Mucosa of rectum (tissue), 2 donors: Measurements from ENCODE around the gene MPHOSPH9.

Source experiments
- H3K27ac ChIP-seq, 2 donors: one replicate each; pipeline ENCODE4 v1.7.0; 2013; ENCODE audit warnings: inconsistent platforms in 2 of 2, low read depth in 2 of 2, low read length in 2 of 2
- H3K27me3 ChIP-seq, 2 donors: one replicate each; pipeline ENCODE4 v1.7.0; 2013; ENCODE audit warnings: low read length in 2 of 2; ENCODE audit not compliant: control insufficient read depth in 2 of 2, insufficient read depth in 2 of 2
- H3K36me3 ChIP-seq, 2 donors: one replicate each; pipeline ENCODE4 v1.7.0; 2013; ENCODE audit warnings: low read length in 2 of 2; ENCODE audit not compliant: control insufficient read depth in 2 of 2, insufficient read depth in 2 of 2
- H3K4me1 ChIP-seq, 2 donors: one replicate each; pipeline ENCODE4 v1.7.0; 2013; ENCODE audit warnings: low read length in 2 of 2, mild to moderate bottlenecking in 1 of 2; ENCODE audit not compliant: control insufficient read depth in 2 of 2, insufficient read depth in 2 of 2
- H3K4me3 ChIP-seq, 2 donors: one replicate each; pipeline ENCODE4 v1.7.0; 2013; ENCODE audit warnings: low read length in 2 of 2
- H3K9ac ChIP-seq, 2 donors: one replicate each; pipeline ENCODE4 v1.7.0; 2013; ENCODE audit warnings: low read length in 2 of 2, low read depth in 1 of 2, mild to moderate bottlenecking in 1 of 2
- H3K9me3 ChIP-seq, 2 donors: one replicate each; pipeline ENCODE4 v1.7.0; 2013; ENCODE audit warnings: low read length in 2 of 2; ENCODE audit not compliant: control insufficient read depth in 2 of 2
- donor health status: healthy.
- donor health status: Normal muscosa, but diverticular disease.

The MPHOSPH9 gene, protein sequence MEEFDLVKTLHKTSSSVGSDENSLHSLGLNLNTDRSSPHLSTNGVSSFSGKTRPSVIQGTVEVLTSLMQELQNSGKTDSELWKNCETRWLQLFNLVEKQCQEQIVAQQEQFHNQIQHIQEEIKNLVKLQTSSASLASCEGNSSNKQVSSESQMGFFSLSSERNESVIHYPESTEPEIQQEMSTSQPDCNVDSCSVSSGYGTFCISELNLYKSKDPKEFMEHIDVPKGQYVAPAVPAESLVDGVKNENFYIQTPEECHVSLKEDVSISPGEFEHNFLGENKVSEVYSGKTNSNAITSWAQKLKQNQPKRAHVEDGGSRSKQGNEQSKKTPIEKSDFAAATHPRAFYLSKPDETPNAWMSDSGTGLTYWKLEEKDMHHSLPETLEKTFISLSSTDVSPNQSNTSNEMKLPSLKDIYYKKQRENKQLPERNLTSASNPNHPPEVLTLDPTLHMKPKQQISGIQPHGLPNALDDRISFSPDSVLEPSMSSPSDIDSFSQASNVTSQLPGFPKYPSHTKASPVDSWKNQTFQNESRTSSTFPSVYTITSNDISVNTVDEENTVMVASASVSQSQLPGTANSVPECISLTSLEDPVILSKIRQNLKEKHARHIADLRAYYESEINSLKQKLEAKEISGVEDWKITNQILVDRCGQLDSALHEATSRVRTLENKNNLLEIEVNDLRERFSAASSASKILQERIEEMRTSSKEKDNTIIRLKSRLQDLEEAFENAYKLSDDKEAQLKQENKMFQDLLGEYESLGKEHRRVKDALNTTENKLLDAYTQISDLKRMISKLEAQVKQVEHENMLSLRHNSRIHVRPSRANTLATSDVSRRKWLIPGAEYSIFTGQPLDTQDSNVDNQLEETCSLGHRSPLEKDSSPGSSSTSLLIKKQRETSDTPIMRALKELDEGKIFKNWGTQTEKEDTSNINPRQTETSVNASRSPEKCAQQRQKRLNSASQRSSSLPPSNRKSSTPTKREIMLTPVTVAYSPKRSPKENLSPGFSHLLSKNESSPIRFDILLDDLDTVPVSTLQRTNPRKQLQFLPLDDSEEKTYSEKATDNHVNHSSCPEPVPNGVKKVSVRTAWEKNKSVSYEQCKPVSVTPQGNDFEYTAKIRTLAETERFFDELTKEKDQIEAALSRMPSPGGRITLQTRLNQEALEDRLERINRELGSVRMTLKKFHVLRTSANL

DNA sequence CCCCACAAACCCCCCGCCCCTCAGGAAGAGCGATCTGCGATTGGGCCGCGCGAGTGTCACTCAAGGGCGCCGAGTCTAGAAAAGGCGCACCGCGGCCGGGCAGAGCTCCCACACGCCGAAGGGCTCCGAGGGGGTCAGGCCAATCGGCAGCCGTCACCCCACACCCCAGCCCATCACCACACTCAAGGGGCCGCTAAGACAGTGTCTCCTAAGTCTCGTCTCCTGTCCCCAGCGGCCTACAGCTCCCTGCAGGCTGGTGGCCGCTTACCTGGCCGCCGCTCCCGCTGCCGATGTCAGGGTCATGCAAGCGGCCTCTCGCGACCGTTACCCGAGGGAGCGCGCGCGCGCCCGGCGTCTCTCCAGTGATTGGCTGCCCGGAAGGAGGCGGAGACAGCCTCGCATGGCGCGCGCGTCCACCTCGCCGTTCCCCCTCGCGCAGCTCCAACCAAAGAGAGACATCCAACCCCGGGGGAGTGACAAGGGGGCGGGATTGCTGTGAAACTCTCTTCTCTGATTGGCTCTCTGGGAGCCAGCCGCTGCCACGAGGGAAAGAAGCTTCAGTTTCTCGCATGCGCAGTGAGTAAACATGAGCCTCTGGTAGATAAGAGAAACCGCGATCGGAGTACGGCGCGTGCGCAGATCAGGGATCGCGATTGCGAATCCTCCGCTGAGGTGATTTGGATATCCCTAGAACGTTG lies at the start of gene MPHOSPH9, which contains the start of gene MTRFR:
TSS of gene MPHOSPH9 (minus strand) at position 335 of the 698 bp plus-strand sequence. CDS start 2,777 bp downstream, outside the sequence.
TSS of gene MTRFR (plus strand) at position 630 of the 698 bp plus-strand sequence. CDS start 20,239 bp downstream, outside the sequence.
- Histone ChIP-seq H3K9ac (peak within 1 kb of the TSS; percentile 94 to 96), H3K9me3 (no peaks in the 10 kb centered on the region), H3K4me1 (peaks cover 15 to 23% of the 10 kb centered on the region in 2 donors), H3K4me3 (peak within 1 kb of the TSS; percentile 87 to 99), H3K27me3 (no peaks in the 10 kb centered on the region), H3K27ac (peak within 1 kb of the TSS; percentile 91 to 92), H3K36me3 (no peaks in the 10 kb centered on the region)

DNA sequence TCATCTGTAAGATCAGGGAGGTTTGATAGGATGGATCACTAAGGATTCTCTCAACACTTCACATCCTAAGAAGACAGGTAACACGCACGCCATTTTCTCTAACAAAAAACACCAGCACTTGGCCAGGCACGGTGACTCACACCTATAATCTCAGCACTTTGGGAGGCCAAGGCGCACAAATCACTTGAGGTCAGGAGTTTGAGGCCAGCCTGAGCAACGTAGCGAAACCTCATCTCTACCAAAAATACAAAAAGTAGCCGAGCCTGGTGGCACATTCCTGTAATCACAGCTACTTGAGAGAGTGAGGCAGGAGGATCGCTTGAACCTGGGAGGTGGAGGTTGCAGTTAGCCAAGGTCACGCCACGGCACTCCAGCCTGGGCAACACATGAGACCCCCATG lies 49.2 kb upstream of the MPHOSPH9 start:
- Histone ChIP-seq H3K4me1 (no peaks in the 10 kb centered on the region), H3K4me3 (no peak overlapping the region), H3K9ac (no peak overlapping the region), H3K27ac (no peak overlapping the region), H3K27me3 (no peaks in the 10 kb centered on the region), H3K36me3 (no peaks in the 10 kb centered on the region), H3K9me3 (no peaks in the 10 kb centered on the region)

DNA sequence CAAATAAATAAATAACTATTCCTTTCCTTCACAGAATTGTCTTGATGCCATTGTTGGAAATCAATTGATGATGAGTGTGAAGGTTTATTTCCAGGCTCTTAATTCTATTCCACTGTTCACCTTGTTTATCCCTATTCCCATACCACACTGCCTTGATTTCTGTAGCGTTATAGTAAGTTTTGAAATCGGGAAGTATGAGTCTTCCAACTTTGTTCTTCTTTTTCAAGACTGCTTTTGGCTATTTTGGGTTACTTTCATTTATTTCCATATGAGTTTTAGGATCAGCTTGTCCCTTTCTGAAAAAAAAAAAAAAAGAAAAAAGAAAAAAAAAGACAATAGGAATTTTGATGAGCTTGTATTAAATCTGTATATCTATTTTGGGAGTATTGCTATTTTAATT lies 48.0 kb upstream of the MPHOSPH9 start:
- Histone ChIP-seq H3K4me3 (no peak overlapping the region), H3K36me3 (no peaks in the 10 kb centered on the region), H3K4me1 (no peaks in the 10 kb centered on the region), H3K9ac (no peak overlapping the region), H3K27me3 (no peaks in the 10 kb centered on the region), H3K27ac (no peak overlapping the region), H3K9me3 (no peaks in the 10 kb centered on the region)

DNA sequence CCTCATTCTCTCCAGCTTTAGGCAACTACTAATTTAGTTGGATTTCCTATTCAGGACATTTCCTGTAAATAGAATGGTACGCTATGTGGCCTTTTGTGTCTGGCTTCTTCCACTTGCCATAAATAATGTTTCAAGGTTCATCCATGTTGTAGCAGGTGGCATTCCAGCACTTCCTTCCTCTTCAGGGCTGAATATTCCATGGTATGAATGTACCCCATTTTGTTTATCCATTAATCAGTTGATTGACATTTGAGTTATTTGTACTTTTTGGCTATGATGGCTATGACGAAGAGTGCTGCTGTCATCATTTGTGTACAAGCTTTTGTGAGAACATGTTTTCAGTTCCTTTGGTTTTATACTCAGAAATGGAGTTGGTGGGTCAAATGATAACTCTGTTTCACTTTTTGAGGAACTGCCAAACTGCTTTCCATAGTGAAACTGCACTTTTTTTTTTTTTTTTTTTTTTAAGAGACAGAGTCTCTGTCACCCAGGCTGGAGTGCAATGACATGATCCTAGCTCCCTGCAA lies 45.2 kb upstream of the MPHOSPH9 start:
- Histone ChIP-seq H3K4me1 (no peaks in the 10 kb centered on the region), H3K9ac (no peak overlapping the region), H3K36me3 (no peaks in the 10 kb centered on the region), H3K27me3 (no peaks in the 10 kb centered on the region), H3K9me3 (no peaks in the 10 kb centered on the region), H3K4me3 (no peak overlapping the region), H3K27ac (peak overlapping the region in 1 of 2 donors; percentile 37)

DNA sequence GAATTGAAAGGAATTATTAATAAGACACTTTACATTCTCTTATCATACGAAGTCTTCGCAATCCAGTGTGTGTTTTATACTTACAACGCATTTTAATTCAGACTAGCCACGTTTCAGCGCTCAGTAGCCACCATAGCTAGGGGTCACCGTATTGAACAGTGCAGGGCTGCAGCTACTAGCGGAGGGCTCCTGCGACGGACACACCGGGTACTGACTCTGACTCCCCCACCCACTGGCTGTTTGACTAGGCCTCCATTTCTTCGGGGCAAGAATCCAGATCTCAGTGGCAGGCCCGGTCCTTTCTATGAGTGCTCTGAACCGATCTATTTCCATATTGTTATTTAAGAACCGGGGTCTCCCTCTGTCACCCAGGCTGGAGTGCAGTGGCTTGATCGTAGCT lies 40.2 kb upstream of the MPHOSPH9 start:
- Histone ChIP-seq H3K27ac (no peak overlapping the region), H3K36me3 (no peaks in the 10 kb centered on the region), H3K27me3 (no peaks in the 10 kb centered on the region), H3K9me3 (no peaks in the 10 kb centered on the region), H3K4me1 (peaks cover 6 to 17% of the 10 kb centered on the region in 2 donors), H3K4me3 (no peak overlapping the region), H3K9ac (no peak overlapping the region)

DNA sequence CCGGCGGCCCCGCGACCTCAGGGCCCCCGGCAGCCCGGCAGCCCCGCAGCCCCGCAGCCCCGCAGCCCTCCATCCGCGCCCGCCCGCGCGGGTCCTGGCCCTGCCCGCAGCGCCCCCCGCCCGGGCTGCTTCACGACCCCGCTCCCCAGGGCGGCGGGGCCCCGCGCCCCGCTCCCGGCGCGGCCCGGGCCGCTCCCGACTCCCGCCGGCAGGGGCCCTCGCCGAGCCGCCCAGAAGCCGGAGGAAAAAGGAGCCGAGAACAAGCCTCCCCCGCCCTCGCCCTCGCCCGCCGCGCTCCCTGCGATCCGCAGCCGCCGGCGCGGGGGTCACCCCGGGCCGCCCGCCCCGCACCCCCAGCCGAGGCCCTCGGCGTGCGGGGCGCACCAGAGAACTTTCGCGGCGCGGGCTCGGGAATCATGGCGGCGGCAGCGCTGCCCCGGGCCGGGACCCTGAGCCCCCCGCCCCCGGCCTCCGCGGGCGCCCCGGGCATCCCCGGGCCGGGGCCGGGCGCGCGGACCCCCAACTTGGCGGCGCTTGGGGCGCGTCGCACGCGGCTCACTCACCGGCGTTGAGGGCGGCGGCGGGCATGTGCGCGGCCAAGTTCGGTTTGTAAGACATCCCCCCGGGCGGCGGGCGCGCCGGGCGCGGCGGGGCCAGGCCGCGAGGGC lies 38.2 kb upstream of the MPHOSPH9 start:
- Histone ChIP-seq H3K4me1 (peaks cover 6 to 17% of the 10 kb centered on the region in 2 donors), H3K27ac (peak overlapping the region in 1 of 2 donors; percentile 51), H3K9ac (peak overlapping the region in 1 of 2 donors; percentile 74), H3K9me3 (no peaks in the 10 kb centered on the region), H3K36me3 (peaks cover 0 to 6% of the 10 kb centered on the region in 2 donors), H3K4me3 (peak overlapping the region; percentile 65 to 74), H3K27me3 (no peaks in the 10 kb centered on the region)

DNA sequence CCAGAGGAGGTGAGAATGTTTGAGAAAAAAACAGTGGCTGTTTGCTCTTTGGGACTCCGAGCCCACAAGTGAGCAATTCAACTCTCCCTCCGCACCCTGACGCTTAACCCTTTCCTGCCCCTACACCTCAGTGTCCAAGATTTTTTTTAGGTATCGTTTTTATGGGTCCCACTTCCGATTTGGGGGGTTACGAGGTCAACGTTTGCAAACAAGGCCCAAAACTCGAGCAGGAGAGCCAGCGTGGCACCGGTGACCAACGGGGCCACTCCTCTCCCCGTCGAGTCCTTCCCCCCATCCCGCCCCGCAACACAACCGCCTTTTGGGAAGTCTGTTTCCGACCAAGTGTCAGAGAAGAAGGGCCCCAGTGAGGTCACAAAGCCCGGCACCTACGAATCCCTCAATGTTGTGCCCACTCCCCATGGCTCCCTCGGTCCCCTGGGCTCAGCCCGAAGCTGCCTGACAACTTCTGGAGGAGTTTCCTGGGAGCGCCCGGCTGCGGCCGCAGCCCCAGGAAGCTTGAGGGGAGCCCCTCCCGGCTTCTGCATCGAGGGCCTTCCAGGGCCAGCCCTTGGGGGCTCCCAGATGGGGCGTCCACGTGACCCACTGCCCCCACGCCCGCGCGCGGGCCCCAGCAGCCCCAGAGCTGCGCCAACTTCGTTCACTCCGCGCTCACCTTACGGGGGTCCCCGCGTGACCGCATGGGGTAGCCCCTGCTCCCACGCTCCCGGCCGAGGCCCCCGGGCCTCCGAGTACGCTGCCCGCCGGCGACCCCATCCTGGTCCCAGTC lies 37.5 kb upstream of the MPHOSPH9 start:
- no peaks in the 10 kb centered on the region for H3K27me3 ChIP-seq
- H3K4me1 ChIP-seq = peaks cover 6 to 17% of the 10 kb centered on the region in 2 donors
- H3K27ac ChIP-seq = peak overlapping the region; percentile 51 to 70
- H3K36me3 ChIP-seq = peaks cover 2 to 6% of the 10 kb centered on the region in 2 donors
- peak overlapping the region; percentile 65 to 74 for H3K4me3 ChIP-seq
- H3K9me3 ChIP-seq = no peaks in the 10 kb centered on the region
- H3K9ac ChIP-seq = peak overlapping the region; percentile 66 to 74

DNA sequence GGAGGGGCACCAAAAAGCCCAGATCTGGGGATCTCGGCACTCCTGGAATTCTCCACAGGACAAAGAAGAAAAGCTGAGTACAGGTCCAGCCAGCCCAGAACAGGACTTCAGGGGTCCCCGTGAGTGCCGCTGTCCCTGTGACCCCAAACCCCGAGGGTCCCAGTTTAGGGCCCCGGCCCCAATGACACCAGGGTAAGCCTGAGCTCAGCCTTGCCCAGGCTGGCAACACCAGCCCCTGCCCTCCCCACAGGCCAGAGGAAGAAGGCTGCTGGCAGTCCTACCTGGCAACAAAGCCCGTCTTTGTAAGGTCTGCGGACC lies 36.9 kb upstream of the MPHOSPH9 start:
- Histone ChIP-seq H3K27ac (peak overlapping the region; percentile 51 to 70), H3K4me3 (peak overlapping the region; percentile 65 to 74), H3K27me3 (no peaks in the 10 kb centered on the region), H3K36me3 (peaks cover 2 to 8% of the 10 kb centered on the region in 2 donors), H3K9me3 (no peaks in the 10 kb centered on the region), H3K9ac (peak overlapping the region; percentile 66 to 74), H3K4me1 (peaks cover 6 to 17% of the 10 kb centered on the region in 2 donors)
